CD4-positive, alpha-beta T cell treated with Interleukin-4 for 1 hour (primary cell): Measurements from ENCODE around the gene BRDT.
"Not testable (repeated sequence)": the region's sequence is repeated elsewhere in the genome, so short reads cannot be mapped to it uniquely, and the experiment has no call there.

Experiments
- DNase-seq, 2 donors: peaks; one replicate each; pipeline ENCODE4 v3.0.0-alpha.2; 2020 to 2022

Gene BRDT

GRCh38 chr1:91993256-91993655, 44.1 kb downstream of the BRDT start:
- DNase-seq = no peak

- DNase-seq = peak; percentile 19 to 66
These were observed 48.5 kb downstream of the BRDT start for GRCh38 chr1:91997607-91998195.

DNA sequence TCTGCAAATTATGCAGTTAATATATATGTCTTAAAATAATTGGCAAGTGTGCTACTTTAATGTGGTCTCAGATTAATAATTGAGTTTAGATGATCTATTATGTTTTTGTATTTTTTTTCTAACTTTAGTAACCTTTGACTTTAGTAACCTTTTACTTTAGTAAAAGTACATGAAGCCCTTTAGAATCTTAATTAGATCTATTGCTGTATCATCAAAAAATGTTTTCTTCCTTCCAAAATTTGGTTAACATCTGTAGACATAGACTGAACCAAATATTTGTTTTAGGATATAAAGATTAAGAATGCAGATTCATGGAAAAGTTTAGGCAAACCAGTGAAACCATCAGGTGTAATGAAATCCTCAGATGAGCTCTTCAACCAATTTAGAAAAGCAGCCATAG, 54.9 kb downstream of the BRDT start:
- DNase-seq = no peak

DNA sequence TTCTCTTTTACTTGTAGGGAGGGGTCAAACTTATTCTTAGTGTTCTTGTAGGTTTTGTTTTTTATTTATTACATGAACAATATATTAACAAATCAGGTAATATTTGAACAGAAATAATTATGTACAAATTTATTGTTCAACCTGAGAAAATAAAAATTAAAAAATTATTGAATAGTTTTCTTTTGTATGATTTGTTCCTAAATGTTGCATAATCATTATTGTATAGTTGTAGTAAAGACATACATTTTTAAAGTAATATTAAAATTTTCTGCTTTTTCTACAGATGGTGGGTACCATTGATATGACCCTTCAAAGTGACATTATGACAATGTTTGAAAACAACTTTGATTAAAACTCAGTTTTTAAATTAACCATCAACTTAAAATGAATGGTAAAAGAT, 64.7 kb downstream of the BRDT start:
- no peak for DNase-seq

- DNase-seq = no peak
These were observed 67.6 kb downstream of the BRDT start for GRCh38 chr1:92016720-92017316.

GRCh38 chr1:92017656-92018055, 68.5 kb downstream of the BRDT start:
- DNase-seq = no peak

GRCh38 chr1:92026042-92026441, 76.8 kb downstream of the BRDT start:
- DNase-seq = not testable (repeated sequence)

DNA sequence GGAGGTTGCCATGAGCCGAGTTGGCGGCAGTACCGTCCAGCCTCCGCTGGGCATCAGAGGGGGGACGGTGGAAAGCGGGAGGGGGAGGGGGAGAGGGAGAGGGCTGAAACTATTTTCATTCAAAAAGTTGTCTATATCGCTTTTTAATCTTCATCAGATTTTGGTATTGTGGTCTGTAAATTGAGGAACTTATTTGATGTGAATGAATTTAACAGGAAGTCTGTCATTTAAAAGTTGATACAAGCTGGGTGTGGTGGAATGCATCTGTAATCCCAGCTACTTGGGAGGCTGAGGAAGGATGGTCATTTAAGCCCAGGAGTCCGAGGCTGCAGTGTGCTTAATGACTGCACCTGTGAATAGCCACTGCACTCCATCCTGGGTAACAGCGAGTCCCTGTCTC, 77.6 kb downstream of the BRDT start:
- no peak for DNase-seq

DNA sequence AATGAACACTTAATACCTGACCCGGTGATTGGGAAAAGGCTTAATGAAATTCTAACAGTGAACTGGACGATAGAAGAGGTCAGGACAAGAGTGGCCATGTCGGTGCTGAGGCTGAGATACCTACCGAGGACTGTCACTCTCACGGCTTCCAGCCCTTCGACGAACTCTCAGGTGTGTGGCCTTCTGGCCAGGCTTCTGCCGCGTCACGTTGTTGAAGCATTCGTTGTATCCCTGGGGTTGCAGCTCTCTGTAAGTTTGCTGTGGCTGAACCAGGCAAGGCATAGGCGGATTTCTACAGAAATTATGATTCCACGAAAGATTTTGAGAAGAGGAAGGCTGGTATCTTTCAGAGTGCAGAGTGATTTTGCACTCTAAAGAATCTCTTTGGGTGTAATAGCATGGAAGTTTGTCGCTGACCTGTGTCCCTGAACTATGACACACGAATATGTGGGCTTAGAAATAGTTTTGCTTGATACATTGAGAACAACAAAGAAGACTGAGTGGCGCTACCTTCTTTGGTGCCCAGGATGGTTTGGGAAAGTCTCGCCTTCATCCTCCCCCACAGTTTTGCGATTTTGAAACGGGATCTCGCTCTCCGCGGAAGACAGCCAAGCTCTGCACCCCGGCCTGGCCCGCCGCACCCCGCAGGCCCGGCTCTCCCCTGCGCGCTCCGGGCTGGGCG, 80.2 kb downstream of the BRDT start:
- no peak for DNase-seq

DNA sequence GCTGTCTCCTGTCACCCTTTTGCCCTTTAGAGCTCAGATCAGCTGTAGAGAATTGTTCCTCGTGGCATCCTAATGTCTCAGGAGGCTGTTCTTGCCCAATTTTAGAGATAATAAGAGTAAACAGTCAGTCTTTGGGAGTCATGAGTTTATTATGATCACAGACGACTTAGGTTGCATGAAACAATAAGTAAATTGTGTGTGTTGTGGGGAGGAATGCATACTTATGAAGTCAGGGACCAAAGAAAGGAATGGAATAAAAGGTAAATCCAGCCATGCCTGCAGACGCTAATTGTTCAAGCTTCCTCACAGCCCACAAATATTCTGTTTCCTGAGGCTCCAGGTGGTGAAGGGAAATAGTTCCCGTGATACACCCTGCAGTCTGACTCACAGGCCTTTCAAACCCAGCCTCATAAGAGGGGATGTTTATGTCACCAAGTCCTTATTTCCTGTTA, 81.5 kb downstream of the BRDT start:
- no peak for DNase-seq

- no peak for DNase-seq
These were observed 82.3 kb downstream of the BRDT start for GRCh38 chr1:92031281-92032110.

DNA sequence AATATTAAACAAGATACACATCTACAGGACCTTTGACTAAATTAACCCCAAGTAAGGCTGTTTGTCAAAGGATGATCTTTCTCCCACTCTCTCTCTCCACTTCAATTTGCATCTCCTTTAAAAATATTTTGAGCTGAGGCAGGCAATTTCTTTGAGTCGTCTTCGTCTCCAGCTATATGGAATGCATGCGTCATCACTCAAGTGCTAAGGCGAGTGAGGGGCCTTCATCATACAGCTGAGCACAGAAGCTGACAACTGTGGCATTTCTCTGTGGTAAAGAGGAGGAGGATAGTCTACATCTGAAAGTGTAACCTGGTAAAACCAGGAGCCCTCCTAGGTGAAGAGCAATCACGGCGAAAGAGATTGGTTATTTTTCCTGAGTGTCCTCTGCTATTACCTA, 88.2 kb downstream of the BRDT start:
- DNase-seq = no peak

- no peak for DNase-seq
These were observed 89.6 kb downstream of the BRDT start for GRCh38 chr1:92038695-92039346.

DNA sequence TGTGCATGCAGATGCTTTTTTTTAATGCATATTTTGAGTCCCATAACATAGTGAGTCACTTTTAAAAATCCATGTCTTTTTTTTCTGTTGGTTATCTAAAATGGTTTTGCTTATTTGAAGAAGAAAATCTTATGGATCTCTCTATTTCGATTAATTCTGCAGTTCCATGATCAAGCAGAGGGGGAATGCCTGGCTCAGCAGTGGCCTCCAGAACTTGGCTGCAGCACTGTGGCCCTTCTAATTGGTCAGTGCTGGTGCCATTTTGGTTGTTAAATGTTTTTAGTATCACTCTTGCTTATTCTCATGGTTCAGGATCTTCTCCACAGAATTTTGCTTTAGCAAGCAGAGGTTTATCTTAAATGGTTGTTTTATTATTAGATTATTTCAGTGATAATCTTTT, 91.8 kb downstream of the BRDT start:
- DNase-seq = no peak

GRCh38 chr1:92043621-92044020, 94.4 kb downstream of the BRDT start:
- DNase-seq = no peak

DNA sequence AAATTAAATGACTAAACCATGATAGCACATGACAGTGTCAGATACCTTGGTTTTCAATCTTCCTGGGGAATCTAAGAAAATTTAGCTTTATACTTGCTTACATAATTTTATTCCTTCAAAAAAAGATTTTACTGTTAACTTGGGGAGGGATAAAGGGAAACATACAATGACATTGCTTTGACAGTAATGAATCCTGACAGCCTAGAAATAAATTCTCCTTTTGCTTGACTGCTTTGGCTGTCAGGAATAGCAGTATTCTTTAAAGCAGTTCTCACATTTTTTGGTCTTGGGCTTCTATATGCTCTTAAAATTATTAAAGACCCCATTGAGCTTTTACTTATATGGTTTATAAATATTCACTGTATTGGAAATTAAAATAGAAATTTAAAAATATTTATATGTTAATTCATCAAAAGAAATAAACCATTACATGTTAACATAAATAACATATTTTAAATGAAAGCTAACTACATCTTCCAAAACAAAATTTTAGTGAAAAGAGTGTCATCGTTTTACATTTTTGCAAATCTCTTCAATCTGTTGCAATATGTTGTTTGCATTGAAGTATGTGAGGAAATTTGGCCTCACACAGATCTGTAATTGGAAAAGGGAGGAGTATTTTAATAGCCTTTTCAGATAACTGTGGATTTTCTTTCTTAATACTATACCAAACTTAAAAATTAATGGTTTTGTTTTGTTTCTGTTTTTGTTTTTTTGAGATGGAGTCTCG, 96.7 kb downstream of the BRDT start:
- DNase-seq = no peak

- DNase-seq = no peak
These were observed 102.7 kb downstream of the BRDT start for GRCh38 chr1:92051948-92052347.
